Activated CD4-positive, alpha-beta memory T cell treated with anti-CD3 and anti-CD28 coated beads for 36 hours (primary cell): Measurements from ENCODE around the gene PRDX1. TPM values are rescaled to one million over a fixed set of nuclear protein-coding genes. Genes with fewer than 3 reads are reported as not detected.

Experiments
- total RNA-seq, 2 experiments: library from RNA; stranded (reverse); gene quantifications; one replicate each; pipeline ENCODE4 v1.2.3, GENCODE V29; 2021

Gene PRDX1
- total RNA-seq, 2 experiments from 2014 or later, result 479 to 481 TPM

Other genes with a start within 250 kb of the PRDX1 start
- 10 to 100 TPM; 12.7 to 14.3 TPM for gene HPDL, start 195.0 kb downstream of the PRDX1 start, total RNA-seq
- 10 to 100 TPM; 22.8 to 23.1 TPM for gene TOE1, start 181.7 kb downstream of the PRDX1 start, total RNA-seq
- 10 to 100 TPM; 49.2 to 51.8 TPM for gene MUTYH, start 181.4 kb downstream of the PRDX1 start, total RNA-seq
- gene TESK2, start 30.7 kb downstream of the PRDX1 start, total RNA-seq, result 1 to 10 TPM; 4.6 to 6.0 TPM
- 1 to 10 TPM; 5.1 to 5.7 TPM for gene CCDC163, start 21.8 kb downstream of the PRDX1 start, total RNA-seq
- gene MMACHC, start 21.6 kb downstream of the PRDX1 start, total RNA-seq, result 1 to 10 TPM; 6.0 to 6.2 TPM
- gene AKR1A1, start 28.9 kb upstream of the PRDX1 start, total RNA-seq, result 100 to 1,000 TPM; 184 TPM
- 100 to 1,000 TPM; 233 to 235 TPM for gene NASP, start 62.2 kb upstream of the PRDX1 start, total RNA-seq
- 1 to 10 TPM; 1.1 to 1.3 TPM for gene CCDC17, start 102.2 kb upstream of the PRDX1 start, total RNA-seq
- 100 to 1,000 TPM; 106 TPM for gene GPBP1L1, start 164.6 kb upstream of the PRDX1 start, total RNA-seq
- gene TMEM69, start 166.3 kb upstream of the PRDX1 start, total RNA-seq, result 10 to 100 TPM; 34.0 to 34.5 TPM
- 10 to 100 TPM; 21.4 to 22.9 TPM for gene IPP, start 228.8 kb upstream of the PRDX1 start, total RNA-seq